GOT3 (cell line): ENCODE data around the gene MTFR2.

Experiments used
- DNase-seq: peaks from one replicate; lab custom pipeline; 2025; ENCODE audit warnings: mixed read lengths; lab: John Stamatoyannopoulos, UW

MTFR2 gene

GRCh38 chr6:136184738-136185137, 65.4 kb downstream of the MTFR2 start:
- DNase-seq: no peak

GRCh38 chr6:136181861-136182260, 68.2 kb downstream of the MTFR2 start:
- DNase-seq: no peak

GRCh38 chr6:136181512-136181833, 68.6 kb downstream of the MTFR2 start:
- no peak for DNase-seq
